ENCODE data around the gene MAGI2. TPM values are rescaled to one million over a fixed set of nuclear protein-coding genes. Genes with fewer than 3 reads are reported as not detected.

The MAGI2 gene
- total and polyA plus RNA-seq, 2 of the 13 experiments (the other 11 are each of a cell fraction or from before 2014, with no cell fraction given), result 1.5 to 3.8 TPM

GRCh38 chr7:78121888-78122287, 1331.6 kb downstream of the MAGI2 start:
- Histone ChIP-seq H3K79me2 (ENCODE audit: insufficient read depth, low read length) (no peaks in the 10 kb centered on the region), H3K4me2 (ENCODE audit: low read depth, low read length) (no peak overlapping the region), H3K9me3 (ENCODE audit: low read length) (no peaks in the 10 kb centered on the region), H3K4me1 (ENCODE audit: insufficient read depth, low read length) (peaks cover 15% of the 10 kb centered on the region), H3K4me3 (replicated peaks in 1 of 3; ENCODE audit: insufficient read depth in 1 of 3, low read depth in 2 of 3, low read length in 3 of 3) (no peak overlapping the region), H3K36me3 (replicated peaks in 1 of 2; ENCODE audit: control insufficient read depth in 1 of 2, insufficient read depth in 2 of 2, low read length in 2 of 2) (no peaks in the 10 kb centered on the region), H3K27ac (ENCODE audit: extremely low read length, insufficient read depth, low read length) (no peak overlapping the region), H4K20me1 (ENCODE audit: insufficient read depth, low read length) (no peaks in the 10 kb centered on the region), H2AFZ (ENCODE audit: low read length) (no peak overlapping the region), H3K27me3 (ENCODE audit: control insufficient read depth in 1 of 2, insufficient read depth in 2 of 2, low read length in 2 of 2) (no peaks in the 10 kb centered on the region), H3K9ac (ENCODE audit: insufficient read depth, low read depth, low read length) (no peak overlapping the region)
- in situ Hi-C loops (cut with HindIII; ENCODE audit: extremely low pct_ligation_motif_present, low pct_unique_long_range_greater_than_20kb), result no loop called here
- ATAC-seq (no peak), DNase-seq (ENCODE audit: low spot score) (no peak), FAIRE-seq (no peak)
- no TSS peak for BruUV-seq (replicated peaks)
- intact Hi-C loops (cut with micrococcal nuclease; ENCODE audit: unreplicated experiment), result no loop called here
- TF ChIP-seq FOXO4 (CRISPR knock-in tag; conservative IDR thresholded peaks at IDR 0.05) (no peak), ZNF552 (CRISPR knock-in tag; IDR thresholded peaks at IDR 0.05; ENCODE audit: borderline replicate concordance) (no peak), MBD4 (IDR thresholded peaks at IDR 0.05; ENCODE audit: borderline replicate concordance, low read length) (no peak), TRIM24 (CRISPR knock-in tag; IDR thresholded peaks at IDR 0.05) (no peak), PHB2 (IDR thresholded peaks at IDR 0.05; ENCODE audit: partially characterized antibody) (no peak), ZNF362 (CRISPR knock-in tag; IDR thresholded peaks at IDR 0.05; ENCODE audit: borderline replicate concordance) (no peak), TFDP1 (CRISPR knock-in tag; IDR thresholded peaks at IDR 0.05; ENCODE audit: borderline replicate concordance) (no peak), BCL6 (CRISPR knock-in tag; IDR thresholded peaks at IDR 0.05) (no peak)
- TF ChIP-seq, protein P1, sequence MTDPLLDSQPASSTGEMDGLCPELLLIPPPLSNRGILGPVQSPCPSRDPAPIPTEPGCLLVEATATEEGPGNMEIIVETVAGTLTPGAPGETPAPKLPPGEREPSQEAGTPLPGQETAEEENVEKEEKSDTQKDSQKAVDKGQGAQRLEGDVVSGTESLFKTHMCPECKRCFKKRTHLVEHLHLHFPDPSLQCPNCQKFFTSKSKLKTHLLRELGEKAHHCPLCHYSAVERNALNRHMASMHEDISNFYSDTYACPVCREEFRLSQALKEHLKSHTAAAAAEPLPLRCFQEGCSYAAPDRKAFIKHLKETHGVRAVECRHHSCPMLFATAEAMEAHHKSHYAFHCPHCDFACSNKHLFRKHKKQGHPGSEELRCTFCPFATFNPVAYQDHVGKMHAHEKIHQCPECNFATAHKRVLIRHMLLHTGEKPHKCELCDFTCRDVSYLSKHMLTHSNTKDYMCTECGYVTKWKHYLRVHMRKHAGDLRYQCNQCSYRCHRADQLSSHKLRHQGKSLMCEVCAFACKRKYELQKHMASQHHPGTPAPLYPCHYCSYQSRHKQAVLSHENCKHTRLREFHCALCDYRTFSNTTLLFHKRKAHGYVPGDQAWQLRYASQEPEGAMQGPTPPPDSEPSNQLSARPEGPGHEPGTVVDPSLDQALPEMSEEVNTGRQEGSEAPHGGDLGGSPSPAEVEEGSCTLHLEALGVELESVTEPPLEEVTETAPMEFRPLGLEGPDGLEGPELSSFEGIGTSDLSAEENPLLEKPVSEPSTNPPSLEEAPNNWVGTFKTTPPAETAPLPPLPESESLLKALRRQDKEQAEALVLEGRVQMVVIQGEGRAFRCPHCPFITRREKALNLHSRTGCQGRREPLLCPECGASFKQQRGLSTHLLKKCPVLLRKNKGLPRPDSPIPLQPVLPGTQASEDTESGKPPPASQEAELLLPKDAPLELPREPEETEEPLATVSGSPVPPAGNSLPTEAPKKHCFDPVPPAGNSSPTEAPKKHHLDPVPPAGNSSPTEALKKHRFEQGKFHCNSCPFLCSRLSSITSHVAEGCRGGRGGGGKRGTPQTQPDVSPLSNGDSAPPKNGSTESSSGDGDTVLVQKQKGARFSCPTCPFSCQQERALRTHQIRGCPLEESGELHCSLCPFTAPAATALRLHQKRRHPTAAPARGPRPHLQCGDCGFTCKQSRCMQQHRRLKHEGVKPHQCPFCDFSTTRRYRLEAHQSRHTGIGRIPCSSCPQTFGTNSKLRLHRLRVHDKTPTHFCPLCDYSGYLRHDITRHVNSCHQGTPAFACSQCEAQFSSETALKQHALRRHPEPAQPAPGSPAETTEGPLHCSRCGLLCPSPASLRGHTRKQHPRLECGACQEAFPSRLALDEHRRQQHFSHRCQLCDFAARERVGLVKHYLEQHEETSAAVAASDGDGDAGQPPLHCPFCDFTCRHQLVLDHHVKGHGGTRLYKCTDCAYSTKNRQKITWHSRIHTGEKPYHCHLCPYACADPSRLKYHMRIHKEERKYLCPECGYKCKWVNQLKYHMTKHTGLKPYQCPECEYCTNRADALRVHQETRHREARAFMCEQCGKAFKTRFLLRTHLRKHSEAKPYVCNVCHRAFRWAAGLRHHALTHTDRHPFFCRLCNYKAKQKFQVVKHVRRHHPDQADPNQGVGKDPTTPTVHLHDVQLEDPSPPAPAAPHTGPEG (CRISPR knock-in tag; IDR thresholded peaks at IDR 0.05), result no peak
- POLR2A ChIA-PET, result interaction anchor here (0.6 kb wide), 1 partner anchor 879 kb away, joined by 3 read pairs; no protein-coding TSS in a partner anchor
- CTCF ChIA-PET (ENCODE audit: low intra/inter-chr PET ratio, low total read pairs), result no interaction called here
- WGBS (ENCODE audit: low lambda C conversion rate), result 2% methylated on average over 1 of the region's 1 CpG
